Activated T-helper 1 cell treated with anti-CD3 and anti-CD28 coated beads, Interleukin-12 subunit alpha, Interleukin-12 subunit beta, Interleukin-2, Interleukin-4 antibody, amounts not matched to agents 30 ng/mL and 10 ng/mL and 1 ng/mL, durations not matched to agents 14 hours and 24 hours and 36 hours (primary cell): ENCODE results near the gene RALGPS1. TPM values are rescaled to one million over a fixed set of nuclear protein-coding genes. Genes with fewer than 3 reads are reported as not detected.

Experiments
- DNase-seq: peaks from one replicate; pipeline ENCODE4 v3.0.0; 2021; ENCODE audit warnings: low spot score
- H3K27ac Mint-ChIP-seq: one replicate; pipeline ENCODE4 v1.8.0; 2021; ENCODE audit warnings: mild to moderate bottlenecking, mixed read lengths
- H3K27me3 Mint-ChIP-seq: one replicate; pipeline ENCODE4 v1.8.0; 2022; ENCODE audit warnings: mild to moderate bottlenecking, moderate library complexity, mixed read lengths; ENCODE audit not compliant: insufficient read depth
- H3K36me3 Mint-ChIP-seq: one replicate; pipeline ENCODE4 v1.8.0; 2021; ENCODE audit warnings: low read depth, mixed read lengths
- H3K4me1 Mint-ChIP-seq: one replicate; pipeline ENCODE4 v1.8.0; 2021; ENCODE audit warnings: low read depth, mixed read lengths
- H3K4me3 Mint-ChIP-seq: one replicate; pipeline ENCODE4 v1.8.0; 2021; ENCODE audit warnings: mild to moderate bottlenecking, moderate library complexity, mixed read lengths
- H3K9me3 Mint-ChIP-seq: one replicate; pipeline ENCODE4 v1.8.0; 2021; ENCODE audit warnings: mixed read lengths
- intact Hi-C: fragments of 100-400 bp; cut with micrococcal nuclease; formaldehyde crosslinking; loops from one replicate; pipeline ENCODE4 v1.15.1; 2024
- total RNA-seq: library from RNA; stranded (reverse); gene quantifications from 2 replicates; pipeline ENCODE4 v1.2.3, GENCODE V29; 2022

RALGPS1 gene
- total RNA-seq, 1 donor from 2014 or later: 1.4 TPM

DNA sequence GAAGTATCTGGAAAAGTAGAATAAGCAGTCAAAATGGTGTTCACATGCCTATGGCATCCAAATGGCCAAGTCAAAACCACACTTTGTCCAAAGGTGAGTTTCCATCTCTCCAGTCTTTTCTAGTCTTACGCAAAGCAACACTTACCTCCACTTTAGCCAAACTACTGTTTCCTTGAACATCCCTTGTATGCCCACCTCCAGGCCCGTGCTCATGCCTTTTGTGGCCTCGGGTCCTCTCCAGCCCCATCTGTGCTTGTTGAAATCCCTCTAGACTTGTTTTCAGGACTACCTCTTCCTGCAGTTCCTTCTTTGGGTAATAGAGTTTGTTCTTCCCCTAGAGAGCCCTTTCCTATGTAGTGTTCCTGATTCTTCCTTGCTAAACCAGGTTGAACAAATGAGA, 146.8 kb downstream of the RALGPS1 start:
- intact Hi-C loops: no loop called here
- H3K36me3 Mint-ChIP-seq: no peaks in the 10 kb centered on the region

GRCh38 chr9:127064335-127064734, 149.8 kb downstream of the RALGPS1 start:
- H3K36me3 Mint-ChIP-seq: no peaks in the 10 kb centered on the region
- peaks cover 7% of the 10 kb centered on the region for H3K27me3 Mint-ChIP-seq
- peaks cover 12% of the 10 kb centered on the region for H3K4me1 Mint-ChIP-seq
- no peak overlapping the region for H3K4me3 Mint-ChIP-seq
- H3K27ac Mint-ChIP-seq: no peak overlapping the region
- intact Hi-C loops: no loop called here
- H3K9me3 Mint-ChIP-seq: no peaks in the 10 kb centered on the region
- no peak for DNase-seq

More for the DNA sequence above, 146.8 kb downstream of the RALGPS1 start:
- H3K27me3 Mint-ChIP-seq: peaks cover 7% of the 10 kb centered on the region
- H3K4me3 Mint-ChIP-seq: no peak overlapping the region
- H3K27ac Mint-ChIP-seq: no peak overlapping the region
- H3K9me3 Mint-ChIP-seq: no peaks in the 10 kb centered on the region
- H3K4me1 Mint-ChIP-seq: peaks cover 30% of the 10 kb centered on the region
- DNase-seq: no peak

- Mint-ChIP-seq H3K9me3 (no peaks in the 10 kb centered on the region), H3K27ac (no peak overlapping the region), H3K27me3 (peaks cover 5% of the 10 kb centered on the region), H3K4me3 (no peak overlapping the region), H3K36me3 (no peaks in the 10 kb centered on the region), H3K4me1 (peaks cover 6% of the 10 kb centered on the region)
- DNase-seq: no peak
- intact Hi-C loops: no loop called here
Measured at GRCh38 chr9:127065592-127065991, 151.0 kb downstream of the RALGPS1 start.

- intact Hi-C loops: no loop called here
- Mint-ChIP-seq H3K4me1 (peaks cover 6% of the 10 kb centered on the region), H3K9me3 (peaks cover 3% of the 10 kb centered on the region), H3K27me3 (peaks cover 4% of the 10 kb centered on the region), H3K4me3 (no peak overlapping the region), H3K27ac (no peak overlapping the region), H3K36me3 (no peaks in the 10 kb centered on the region)
- no peak for DNase-seq
Measured at GRCh38 chr9:127066060-127066850, 151.7 kb downstream of the RALGPS1 start.

DNA sequence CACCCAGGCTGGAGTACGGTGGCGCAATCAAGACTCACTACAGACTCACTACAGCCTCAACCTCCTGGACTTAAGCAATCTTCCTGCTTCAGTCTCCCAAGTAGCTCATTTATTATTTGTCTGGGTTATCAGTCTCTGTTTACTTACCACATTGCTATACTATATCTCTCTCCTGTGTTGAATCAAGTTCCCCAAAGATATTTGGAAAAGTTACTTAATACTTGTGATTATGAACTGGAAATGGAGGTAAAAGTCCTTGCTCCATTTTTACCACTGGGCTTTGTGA, 152.2 kb downstream of the RALGPS1 start:
- Mint-ChIP-seq H3K36me3 (peaks cover under 1% of the 10 kb centered on the region), H3K9me3 (peaks cover 8% of the 10 kb centered on the region), H3K27me3 (peaks cover 6% of the 10 kb centered on the region), H3K4me1 (peaks cover 6% of the 10 kb centered on the region), H3K4me3 (no peak overlapping the region), H3K27ac (no peak overlapping the region)
- intact Hi-C loops: no loop called here
- DNase-seq: no peak

DNA sequence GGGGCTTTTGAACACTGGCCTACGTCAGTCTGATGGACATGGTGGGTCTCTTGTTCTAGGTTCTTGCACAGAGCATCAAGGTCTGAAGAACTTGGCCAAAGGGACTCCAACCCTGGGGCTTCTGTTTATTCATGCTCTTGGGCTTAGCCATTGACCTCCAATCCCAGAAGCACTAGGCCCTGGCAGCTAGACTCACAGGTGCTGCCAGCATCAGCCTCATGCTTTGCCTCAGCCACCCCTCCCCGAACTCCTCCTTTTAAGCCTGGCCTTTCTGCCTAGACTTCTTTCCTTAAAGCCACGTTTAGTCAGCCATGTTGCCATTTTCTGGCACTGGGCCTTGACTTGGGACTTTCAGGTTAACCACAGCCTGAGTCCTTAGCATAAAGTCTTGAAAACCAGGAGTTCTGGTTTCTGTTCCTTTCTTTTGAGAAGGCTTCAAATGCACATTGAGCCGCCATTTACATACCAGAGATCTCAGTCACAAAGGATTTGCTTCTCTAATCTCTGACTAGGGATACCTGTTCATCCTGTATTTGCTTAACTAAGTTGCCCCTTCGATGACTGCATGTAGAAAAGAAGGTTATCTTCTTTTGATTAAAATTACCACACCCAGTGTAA, 153.1 kb downstream of the RALGPS1 start:
- peaks cover 2% of the 10 kb centered on the region for H3K36me3 Mint-ChIP-seq
- intact Hi-C loops: no loop called here
- no peak overlapping the region for H3K4me3 Mint-ChIP-seq
- no peak overlapping the region for H3K27ac Mint-ChIP-seq
- H3K27me3 Mint-ChIP-seq: peaks cover 12% of the 10 kb centered on the region
- H3K4me1 Mint-ChIP-seq: peaks cover 6% of the 10 kb centered on the region
- H3K9me3 Mint-ChIP-seq: peaks cover 16% of the 10 kb centered on the region
- DNase-seq: no peak

DNA sequence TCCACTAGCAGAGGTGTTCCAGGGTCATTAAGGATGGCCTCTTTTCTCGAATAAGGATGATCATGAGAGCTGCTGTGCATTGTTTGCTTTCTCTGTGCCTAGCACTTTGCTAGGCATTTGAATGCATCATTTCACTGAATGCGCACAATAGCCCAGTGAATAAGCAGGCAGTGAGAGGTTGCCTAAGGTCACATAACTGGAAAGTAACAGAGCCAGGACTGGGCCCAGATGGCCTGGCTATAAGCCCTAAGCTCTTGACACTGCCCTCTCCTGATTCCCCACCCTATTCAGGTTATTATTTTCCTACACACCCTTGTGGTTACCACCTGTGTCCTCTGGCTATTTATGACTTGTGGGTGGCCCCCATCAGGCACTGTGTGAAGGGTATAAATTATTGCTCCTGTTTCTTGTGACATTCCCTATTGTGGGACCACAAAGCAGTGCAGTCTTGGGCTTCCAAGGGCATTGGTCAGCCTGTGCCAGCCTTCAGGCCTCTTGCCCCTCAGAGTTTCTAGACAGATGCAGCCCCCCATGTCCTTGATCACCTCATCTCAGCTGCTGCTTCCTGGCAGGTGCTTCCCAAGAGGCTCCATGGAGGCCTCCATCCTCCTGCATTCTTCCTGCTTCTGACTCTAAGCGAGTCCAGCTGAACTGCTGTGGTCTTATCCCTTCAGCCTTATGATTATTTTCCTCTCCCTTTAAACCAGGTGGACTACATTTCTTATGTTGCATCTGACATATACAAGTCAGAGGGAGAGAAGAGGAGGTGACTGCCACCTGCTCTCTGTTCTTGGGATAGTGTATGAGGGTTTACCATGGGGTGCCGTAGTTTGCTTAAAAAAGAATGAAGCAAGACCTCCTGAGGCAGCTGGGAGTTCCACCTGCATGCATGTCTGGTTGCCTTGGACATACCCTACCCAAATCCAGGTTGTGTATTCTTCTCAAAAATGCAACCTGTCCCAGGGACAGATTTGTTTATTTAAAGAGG, 160.3 kb downstream of the RALGPS1 start:
- Mint-ChIP-seq H3K27ac (no peak overlapping the region), H3K36me3 (peaks cover 2% of the 10 kb centered on the region), H3K4me3 (no peak overlapping the region), H3K9me3 (peaks cover 16% of the 10 kb centered on the region), H3K27me3 (peaks cover 29% of the 10 kb centered on the region), H3K4me1 (peaks cover 17% of the 10 kb centered on the region)
- no peak for DNase-seq
- intact Hi-C loops: no loop called here

DNA sequence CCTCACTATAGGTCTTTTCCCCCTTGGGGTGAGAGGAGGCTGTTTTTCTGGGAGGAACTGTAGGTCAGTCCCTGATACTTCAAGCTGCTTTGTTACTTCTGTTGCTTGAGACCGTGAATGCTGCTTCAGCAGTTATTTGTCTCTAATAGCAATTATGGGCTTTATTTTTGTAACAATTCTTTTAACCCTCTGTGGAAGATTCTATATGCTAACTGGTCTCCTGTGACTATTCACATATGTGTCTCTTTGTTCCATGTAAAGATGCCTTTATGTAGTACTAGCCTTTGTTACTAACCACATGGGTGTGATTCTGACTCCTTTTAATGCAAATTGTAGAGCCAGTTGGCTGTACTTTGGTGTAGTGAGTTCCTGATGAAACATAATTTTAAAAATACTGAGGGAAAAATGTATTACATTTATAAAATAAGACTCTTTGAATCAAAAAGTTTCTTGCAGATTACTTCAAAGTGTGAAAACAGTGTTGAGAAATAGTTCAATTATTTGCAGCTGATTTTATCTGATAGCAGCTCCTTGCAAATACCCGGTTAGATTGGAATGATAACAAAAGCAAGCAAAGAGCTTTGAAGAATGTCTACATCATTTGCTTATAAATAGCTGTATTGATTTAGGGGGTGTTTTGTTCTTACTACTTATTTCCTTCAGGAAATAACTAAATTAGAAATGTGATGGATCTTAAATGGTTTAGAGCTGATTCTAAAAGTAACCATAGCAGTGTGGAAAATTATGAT, 161.2 kb downstream of the RALGPS1 start:
- Mint-ChIP-seq H3K9me3 (peaks cover 16% of the 10 kb centered on the region), H3K27ac (no peak overlapping the region), H3K4me3 (no peak overlapping the region), H3K4me1 (peaks cover 17% of the 10 kb centered on the region), H3K27me3 (peaks cover 29% of the 10 kb centered on the region), H3K36me3 (peaks cover 2% of the 10 kb centered on the region)
- no peak for DNase-seq
- intact Hi-C loops: no loop called here

- Mint-ChIP-seq H3K9me3 (peaks cover 5% of the 10 kb centered on the region), H3K27me3 (peaks cover 28% of the 10 kb centered on the region), H3K27ac (no peak overlapping the region), H3K4me3 (no peak overlapping the region), H3K4me1 (peaks cover 17% of the 10 kb centered on the region), H3K36me3 (no peaks in the 10 kb centered on the region)
- intact Hi-C loops: no loop called here
- DNase-seq: no peak
Measured at GRCh38 chr9:127076860-127077643, 162.5 kb downstream of the RALGPS1 start.

DNA sequence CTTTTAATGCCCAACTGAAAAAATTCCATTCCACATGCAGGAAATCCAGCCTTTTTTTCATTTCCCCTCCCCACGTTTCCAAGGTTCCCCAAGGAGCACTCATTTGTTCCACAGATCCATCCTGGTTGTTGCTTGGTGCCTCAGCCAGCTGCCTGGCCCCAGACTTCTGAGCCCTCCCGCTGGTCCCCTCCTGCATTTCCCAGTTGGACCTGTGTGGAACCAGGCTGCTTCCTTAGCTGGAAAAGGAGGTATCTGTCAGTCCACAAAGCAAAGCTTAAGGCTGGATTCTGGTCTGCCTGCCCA, 163.0 kb downstream of the RALGPS1 start:
- no peak for DNase-seq
- no peak overlapping the region for H3K27ac Mint-ChIP-seq
- peaks cover 24% of the 10 kb centered on the region for H3K27me3 Mint-ChIP-seq
- peaks cover 17% of the 10 kb centered on the region for H3K4me1 Mint-ChIP-seq
- H3K36me3 Mint-ChIP-seq: no peaks in the 10 kb centered on the region
- H3K9me3 Mint-ChIP-seq: no peaks in the 10 kb centered on the region
- H3K4me3 Mint-ChIP-seq: no peak overlapping the region
- intact Hi-C loops: no loop called here

- Mint-ChIP-seq H3K4me3 (no peak overlapping the region), H3K9me3 (no peaks in the 10 kb centered on the region), H3K4me1 (peaks cover 17% of the 10 kb centered on the region), H3K27ac (no peak overlapping the region), H3K27me3 (peaks cover 22% of the 10 kb centered on the region), H3K36me3 (no peaks in the 10 kb centered on the region)
- intact Hi-C loops: no loop called here
- DNase-seq: no peak
Measured at GRCh38 chr9:127078336-127078735, 163.8 kb downstream of the RALGPS1 start.

DNA sequence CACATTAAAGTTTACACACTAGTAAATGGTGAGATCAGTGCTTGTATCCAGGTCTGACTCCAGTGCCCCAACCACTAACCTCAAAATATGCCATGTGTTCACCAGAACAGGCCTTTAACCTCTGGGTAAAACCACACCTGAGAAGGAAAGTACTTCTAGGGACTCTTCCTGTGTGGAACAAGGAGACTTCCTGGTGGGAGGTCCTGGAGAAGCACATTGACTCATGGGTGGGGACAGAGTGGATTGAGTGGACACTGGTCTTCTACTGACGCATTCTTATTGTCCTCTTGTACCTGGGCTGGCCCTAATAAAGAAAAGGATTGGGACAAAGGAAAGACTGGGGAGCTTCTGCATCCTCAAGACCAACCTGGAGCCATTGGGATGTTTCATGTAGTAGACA, 164.4 kb downstream of the RALGPS1 start:
- Mint-ChIP-seq H3K27me3 (peaks cover 22% of the 10 kb centered on the region), H3K4me1 (peaks cover 17% of the 10 kb centered on the region), H3K4me3 (no peak overlapping the region), H3K9me3 (no peaks in the 10 kb centered on the region), H3K27ac (no peak overlapping the region), H3K36me3 (no peaks in the 10 kb centered on the region)
- intact Hi-C loops: no loop called here
- no peak for DNase-seq
